Activated CD4-positive, CD25-positive, alpha-beta regulatory T cell treated with anti-CD3 and anti-CD28 coated beads, Interleukin-2, amount 50 U/mL, for 24 hours (primary cell): ENCODE measurements around the gene UCMA.

ENCODE experiments used
- ATAC-seq, 2 donors: fragments of 150-1000 bp; cut with Tn5 transposase; one replicate each; pipeline ENCODE4 v1.10.0; 2021; ENCODE audit warnings: mild to moderate bottlenecking in 1 of 2, moderate library complexity in 1 of 2

Gene UCMA

GRCh38 chr10:13184730-13185514 lies 49.3 kb downstream of the UCMA start:
- no peak for ATAC-seq

GRCh38 chr10:13184276-13184675 lies 49.9 kb downstream of the UCMA start:
- no peak for ATAC-seq

GRCh38 chr10:13183625-13184024 lies 50.5 kb downstream of the UCMA start:
- ATAC-seq: no peak

GRCh38 chr10:13182424-13182823 lies 51.8 kb downstream of the UCMA start:
- peak; percentile 60 to 62 for ATAC-seq

- ATAC-seq: peak; percentile 72 to 86
These were observed 53.4 kb downstream of the UCMA start for GRCh38 chr10:13180788-13181187.

- ATAC-seq: no peak
These were observed 60.6 kb downstream of the UCMA start for GRCh38 chr10:13173616-13174015.
